ENCODE measurements around the gene DCDC1.

Gene DCDC1

GRCh38 chr11:31236143-31236542 is 133.4 kb downstream of the DCDC1 start:
- Histone ChIP-seq H3K79me2 (ENCODE audit: control insufficient read depth, insufficient read depth, low read length, poor library complexity) (no peaks in the 10 kb centered on the region), H3K79me1 (ENCODE audit: low read length) (no peaks in the 10 kb centered on the region), H3K4me1 (ENCODE audit: control insufficient read depth in 1 of 2, insufficient read depth in 2 of 2, low read length in 2 of 2) (no peaks in the 10 kb centered on the region), H3K4me3 (ENCODE audit: low read depth, low read length) (no peak overlapping the region), H3K27me3 (ENCODE audit: insufficient read depth, low read length) (no peaks in the 10 kb centered on the region), H4K12ac (ENCODE audit: low read depth, low read length) (no peak overlapping the region), H3K18ac (ENCODE audit: low read length) (no peak overlapping the region), H3K9ac (ENCODE audit: low read length) (no peak overlapping the region), H3K9me3 (ENCODE audit: insufficient read depth, low read depth, low read length) (no peaks in the 10 kb centered on the region), H4K8ac (ENCODE audit: low read depth, low read length) (no peak overlapping the region), H3K14ac (ENCODE audit: low read length) (no peak overlapping the region), H2BK5ac (ENCODE audit: low read depth, low read length, poor library complexity) (no peak overlapping the region), H3K27ac (ENCODE audit: low read depth, low read length) (no peak overlapping the region), H3K36me3 (ENCODE audit: control insufficient read depth in 1 of 2, insufficient read depth in 2 of 2, low read length in 2 of 2) (no peaks in the 10 kb centered on the region), H2AFZ (ENCODE audit: insufficient read depth, low read length, poor library complexity) (no peak overlapping the region), H4K91ac (ENCODE audit: low read depth, low read length) (no peak overlapping the region), H3K4ac (ENCODE audit: low read depth, low read length) (no peak overlapping the region), H3K4me2 (ENCODE audit: low read length) (no peak overlapping the region), H3K23ac (ENCODE audit: low read length) (no peak overlapping the region), H2BK120ac (ENCODE audit: insufficient read depth, low read length, poor library complexity) (no peak overlapping the region), H2AK5ac (ENCODE audit: low read length) (no peak overlapping the region), H2BK12ac (ENCODE audit: low read length) (no peak overlapping the region)
- peak in 1 of 2 donors; percentile 2 for DNase-seq
- WGBS (ENCODE audit: extremely low coverage, insufficient coverage, insufficient read length), result no CpG with 5 or more reads among the region's 1 CpG

- Histone ChIP-seq H3K4me1 (ENCODE audit: control insufficient read depth in 1 of 2, insufficient read depth in 2 of 2, low read length in 2 of 2) (no peaks in the 10 kb centered on the region), H2BK120ac (ENCODE audit: insufficient read depth, low read length, poor library complexity) (no peak overlapping the region), H3K79me1 (ENCODE audit: low read length) (no peaks in the 10 kb centered on the region), H3K36me3 (ENCODE audit: control insufficient read depth in 1 of 2, insufficient read depth in 2 of 2, low read length in 2 of 2) (no peaks in the 10 kb centered on the region), H4K12ac (ENCODE audit: low read depth, low read length) (no peak overlapping the region), H3K9me3 (ENCODE audit: insufficient read depth, low read depth, low read length) (no peaks in the 10 kb centered on the region), H4K91ac (ENCODE audit: low read depth, low read length) (no peak overlapping the region), H3K27ac (ENCODE audit: low read depth, low read length) (no peak overlapping the region), H3K27me3 (ENCODE audit: insufficient read depth, low read length) (no peaks in the 10 kb centered on the region), H4K8ac (ENCODE audit: low read depth, low read length) (no peak overlapping the region), H3K4me3 (ENCODE audit: low read depth, low read length) (no peak overlapping the region), H2AK5ac (ENCODE audit: low read length) (no peak overlapping the region), H3K4ac (ENCODE audit: low read depth, low read length) (no peak overlapping the region), H2AFZ (ENCODE audit: insufficient read depth, low read length, poor library complexity) (no peak overlapping the region), H3K23ac (ENCODE audit: low read length) (no peak overlapping the region), H3K4me2 (ENCODE audit: low read length) (no peak overlapping the region), H3K18ac (ENCODE audit: low read length) (no peak overlapping the region), H3K14ac (ENCODE audit: low read length) (no peak overlapping the region), H2BK5ac (ENCODE audit: low read depth, low read length, poor library complexity) (no peak overlapping the region), H3K9ac (ENCODE audit: low read length) (no peak overlapping the region), H3K79me2 (ENCODE audit: control insufficient read depth, insufficient read depth, low read length, poor library complexity) (no peaks in the 10 kb centered on the region), H2BK12ac (ENCODE audit: low read length) (no peak overlapping the region)
- peak in 1 of 2 donors; percentile 24 for DNase-seq
These were observed 136.1 kb downstream of the DCDC1 start for GRCh38 chr11:31233425-31233824.

- Histone ChIP-seq H3K14ac (ENCODE audit: low read length) (no peak overlapping the region), H3K9me3 (ENCODE audit: insufficient read depth, low read depth, low read length) (no peaks in the 10 kb centered on the region), H3K79me2 (ENCODE audit: control insufficient read depth, insufficient read depth, low read length, poor library complexity) (no peaks in the 10 kb centered on the region), H2BK12ac (ENCODE audit: low read length) (no peak overlapping the region), H3K23ac (ENCODE audit: low read length) (no peak overlapping the region), H3K4me3 (ENCODE audit: low read depth, low read length) (no peak overlapping the region), H4K12ac (ENCODE audit: low read depth, low read length) (no peak overlapping the region), H2AFZ (ENCODE audit: insufficient read depth, low read length, poor library complexity) (no peak overlapping the region), H3K36me3 (ENCODE audit: control insufficient read depth in 1 of 2, insufficient read depth in 2 of 2, low read length in 2 of 2) (no peaks in the 10 kb centered on the region), H3K79me1 (ENCODE audit: low read length) (no peaks in the 10 kb centered on the region), H3K27ac (ENCODE audit: low read depth, low read length) (no peak overlapping the region), H3K4me2 (ENCODE audit: low read length) (no peak overlapping the region), H2BK5ac (ENCODE audit: low read depth, low read length, poor library complexity) (no peak overlapping the region), H3K18ac (ENCODE audit: low read length) (no peak overlapping the region), H3K4me1 (ENCODE audit: control insufficient read depth in 1 of 2, insufficient read depth in 2 of 2, low read length in 2 of 2) (no peaks in the 10 kb centered on the region), H3K4ac (ENCODE audit: low read depth, low read length) (no peak overlapping the region), H3K27me3 (ENCODE audit: insufficient read depth, low read length) (no peaks in the 10 kb centered on the region), H2BK120ac (ENCODE audit: insufficient read depth, low read length, poor library complexity) (no peak overlapping the region), H4K91ac (ENCODE audit: low read depth, low read length) (no peak overlapping the region), H4K8ac (ENCODE audit: low read depth, low read length) (no peak overlapping the region), H2AK5ac (ENCODE audit: low read length) (no peak overlapping the region), H3K9ac (ENCODE audit: low read length) (no peak overlapping the region)
- no CpG with 5 or more reads among the region's 1 CpG for WGBS (ENCODE audit: extremely low coverage, insufficient coverage, insufficient read length)
- DNase-seq, result no peak
These were observed 137.9 kb downstream of the DCDC1 start for GRCh38 chr11:31231601-31232000.

DNA sequence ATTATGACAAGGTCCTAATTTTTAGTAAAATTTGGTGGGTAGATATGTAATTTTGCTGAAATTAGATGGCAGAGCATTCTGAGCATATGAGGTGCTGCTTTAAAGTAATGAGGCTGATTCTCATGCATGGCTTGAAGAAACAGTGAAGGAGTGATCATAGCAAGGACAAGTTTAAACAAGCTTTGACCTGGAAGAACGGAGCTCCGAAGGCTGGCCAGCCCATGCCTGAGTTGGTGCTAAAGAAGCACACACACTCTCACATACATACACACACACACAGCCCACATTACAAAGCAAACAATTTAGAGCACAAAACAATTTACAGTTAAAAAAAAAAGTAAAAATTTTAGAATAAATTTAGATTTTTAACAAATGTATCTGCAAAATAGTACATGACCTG is 150.7 kb downstream of the DCDC1 start:
- H2BK5ac ChIP-seq (ENCODE audit: low read depth, low read length, poor library complexity), result no peak overlapping the region
- no peak overlapping the region for H2AFZ ChIP-seq (ENCODE audit: insufficient read depth, low read length, poor library complexity)
- H3K4me1 ChIP-seq (ENCODE audit: control insufficient read depth in 1 of 2, insufficient read depth in 2 of 2, low read length in 2 of 2), result no peaks in the 10 kb centered on the region
- H3K4me2 ChIP-seq (ENCODE audit: low read length), result no peak overlapping the region
- no peak overlapping the region for H3K4me3 ChIP-seq (ENCODE audit: low read depth, low read length)
- DNase-seq, result no peak
- H4K91ac ChIP-seq (ENCODE audit: low read depth, low read length), result no peak overlapping the region
- H3K79me2 ChIP-seq (ENCODE audit: control insufficient read depth, insufficient read depth, low read length, poor library complexity), result no peaks in the 10 kb centered on the region
- no peak overlapping the region for H3K4ac ChIP-seq (ENCODE audit: low read depth, low read length)
- H3K27ac ChIP-seq (ENCODE audit: low read depth, low read length), result no peak overlapping the region
- no peak overlapping the region for H4K8ac ChIP-seq (ENCODE audit: low read depth, low read length)
- no peaks in the 10 kb centered on the region for H3K27me3 ChIP-seq (ENCODE audit: insufficient read depth, low read length)
- H2AK5ac ChIP-seq (ENCODE audit: low read length), result no peak overlapping the region
- H3K79me1 ChIP-seq (ENCODE audit: low read length), result no peaks in the 10 kb centered on the region
- H3K14ac ChIP-seq (ENCODE audit: low read length), result no peak overlapping the region
- no CpG with 5 or more reads among the region's 2 CpGs for WGBS (ENCODE audit: extremely low coverage, insufficient coverage, insufficient read length)
- no peak overlapping the region for H3K23ac ChIP-seq (ENCODE audit: low read length)
- no peaks in the 10 kb centered on the region for H3K36me3 ChIP-seq (ENCODE audit: control insufficient read depth in 1 of 2, insufficient read depth in 2 of 2, low read length in 2 of 2)
- no peaks in the 10 kb centered on the region for H3K9me3 ChIP-seq (ENCODE audit: insufficient read depth, low read depth, low read length)
- no peak overlapping the region for H4K12ac ChIP-seq (ENCODE audit: low read depth, low read length)
- no peak overlapping the region for H3K9ac ChIP-seq (ENCODE audit: low read length)
- H2BK12ac ChIP-seq (ENCODE audit: low read length), result no peak overlapping the region
- H2BK120ac ChIP-seq (ENCODE audit: insufficient read depth, low read length, poor library complexity), result no peak overlapping the region
- H3K18ac ChIP-seq (ENCODE audit: low read length), result no peak overlapping the region

All from trophoblast cell (in vitro differentiated cells and primary cell).